H9 (cell line): ENCODE results near the gene PDCD4. TPM values are rescaled to one million over a fixed set of nuclear protein-coding genes. Genes with fewer than 3 reads are reported as not detected.

Experiments
- DNase-seq: peaks from one replicate; pipeline ENCODE4 v3.0.0-alpha.2; 2017
- H2AFZ ChIP-seq: one replicate; pipeline ENCODE4 v1.6.1; 2013; ENCODE audit warnings: mild to moderate bottlenecking, low read length, control low read depth, moderate library complexity
- H2AK5ac ChIP-seq: 2 replicates; pipeline ENCODE4 v1.6.1; 2013; ENCODE audit warnings: low read length, control low read depth, mixed read lengths; ENCODE audit not compliant: insufficient read length
- H2BK120ac ChIP-seq: one replicate; pipeline ENCODE4 v1.6.1; 2013; ENCODE audit warnings: low read depth, mild to moderate bottlenecking, low read length, control low read depth, inconsistent platforms; ENCODE audit not compliant: poor library complexity, severe bottlenecking
- H2BK12ac ChIP-seq: 2 replicates; pipeline ENCODE4 v1.6.1; 2013; ENCODE audit warnings: low read length, control low read depth, mixed read lengths, low read depth; ENCODE audit not compliant: insufficient read length
- H2BK15ac ChIP-seq: 2 replicates; pipeline ENCODE4 v1.6.1; 2013; ENCODE audit warnings: low read depth, low read length, control low read depth
- H2BK20ac ChIP-seq: one replicate; pipeline ENCODE4 v1.6.1; 2013; ENCODE audit warnings: low read depth, mild to moderate bottlenecking, low read length, control low read depth, inconsistent platforms; ENCODE audit not compliant: poor library complexity, severe bottlenecking
- H2BK5ac ChIP-seq: 2 replicates; pipeline ENCODE4 v1.6.1; 2013; ENCODE audit warnings: low read length, control low read depth, mixed read lengths; ENCODE audit not compliant: insufficient read length
- H3K14ac ChIP-seq: 2 replicates; pipeline ENCODE4 v1.6.1; 2013; ENCODE audit warnings: low read length, control low read depth; ENCODE audit not compliant: insufficient read depth
- H3K18ac ChIP-seq: 2 replicates; pipeline ENCODE4 v1.6.1; 2013; ENCODE audit warnings: low read depth, mild to moderate bottlenecking, mixed read lengths, low read length, control low read depth; ENCODE audit not compliant: insufficient read length
- H3K23ac ChIP-seq: 2 replicates; pipeline ENCODE4 v1.6.1; 2013; ENCODE audit warnings: low read length, control low read depth, mixed read lengths, low read depth; ENCODE audit not compliant: insufficient read length
- H3K23me2 ChIP-seq: 2 replicates; pipeline ENCODE4 v1.6.1; 2013; ENCODE audit warnings: low read depth, mild to moderate bottlenecking, mixed read lengths, low read length, control low read depth; ENCODE audit not compliant: insufficient read length, poor library complexity, severe bottlenecking
- H3K27ac ChIP-seq: 2 replicates; pipeline ENCODE4 v1.5.1; 2013; ENCODE audit warnings: low read length, control low read depth, mixed read lengths, low read depth; ENCODE audit not compliant: insufficient read length
- H3K27me3 ChIP-seq: 2 replicates; pipeline ENCODE4 v1.6.1; 2013; ENCODE audit warnings: low read length, control low read depth, inconsistent platforms; ENCODE audit not compliant: insufficient read depth
- H3K4ac ChIP-seq: 2 replicates; pipeline ENCODE4 v1.6.1; 2013; ENCODE audit warnings: low read depth, mild to moderate bottlenecking, control low read depth, inconsistent platforms, low read length, moderate library complexity
- H3K4me1 ChIP-seq: 2 replicates; pipeline ENCODE4 v1.6.1; 2013; ENCODE audit warnings: low read length, control low read depth, inconsistent platforms; ENCODE audit not compliant: insufficient read depth
- H3K4me2 ChIP-seq: 2 replicates; pipeline ENCODE4 v1.6.1; 2013; ENCODE audit warnings: low read length, control low read depth, mixed read lengths; ENCODE audit not compliant: insufficient read length, insufficient read depth
- H3K56ac ChIP-seq: 2 replicates; pipeline ENCODE4 v1.6.1; 2013; ENCODE audit warnings: low read depth, mild to moderate bottlenecking, mixed read lengths, low read length, control low read depth; ENCODE audit not compliant: insufficient read length
- H3K79me1 ChIP-seq: 2 replicates; pipeline ENCODE4 v1.6.1; 2013; ENCODE audit warnings: low read depth, mild to moderate bottlenecking, moderate library complexity, low read length, control low read depth, inconsistent platforms; ENCODE audit not compliant: insufficient read depth, poor library complexity, severe bottlenecking
- H3K79me2 ChIP-seq: 2 replicates; pipeline ENCODE4 v1.6.1; 2013; ENCODE audit warnings: low read length, control low read depth, inconsistent platforms; ENCODE audit not compliant: insufficient read depth
- H3K9ac ChIP-seq: 2 replicates; pipeline ENCODE4 v1.6.1; 2013; ENCODE audit warnings: low read length, control low read depth, mixed read lengths; ENCODE audit not compliant: insufficient read length; ENCODE audit errors: extremely low read depth
- H3K9me3 ChIP-seq: one replicate; pipeline ENCODE4 v1.6.1; 2013; ENCODE audit warnings: low read depth, low read length, inconsistent platforms; ENCODE audit not compliant: control insufficient read depth
- H3T11ph ChIP-seq: one replicate; pipeline ENCODE4 v1.6.1; 2013; ENCODE audit warnings: mild to moderate bottlenecking, low read length, control low read depth, inconsistent platforms
- H4K20me1 ChIP-seq: one replicate; pipeline ENCODE4 v1.6.1; 2013; ENCODE audit not compliant: control insufficient read depth, insufficient read length, insufficient read depth
- H4K5ac ChIP-seq: 2 replicates; pipeline ENCODE4 v1.6.1; 2013; ENCODE audit warnings: low read depth, mild to moderate bottlenecking, mixed read lengths, low read length, control low read depth; ENCODE audit not compliant: insufficient read length
- H4K8ac ChIP-seq: replicated peaks from 2 replicates; pipeline ENCODE4 v1.6.1; 2013; ENCODE audit warnings: low read length, control low read depth, mixed read lengths, low read depth; ENCODE audit not compliant: insufficient read length
- H4K91ac ChIP-seq: 2 replicates; pipeline ENCODE4 v1.6.1; 2013; ENCODE audit warnings: low read depth, mild to moderate bottlenecking, moderate library complexity, mixed read lengths, low read length, control low read depth; ENCODE audit not compliant: insufficient read length
- H3K27ac Mint-ChIP-seq, 3 experiments: 2 replicates in 2 of 3; 3 replicates in 1 of 3; pipeline ENCODE4 v1.8.0; 2020 to 2021; ENCODE audit warnings: mixed read lengths in 3 of 3, mild to moderate bottlenecking in 1 of 3, moderate library complexity in 1 of 3
- H3K27me3 Mint-ChIP-seq: 2 replicates; pipeline ENCODE4 v1.8.0; 2021; ENCODE audit warnings: low read depth, mild to moderate bottlenecking, moderate library complexity, mixed read lengths
- H3K36me3 Mint-ChIP-seq, 3 experiments: 2 replicates in 2 of 3; 3 replicates in 1 of 3; pipeline ENCODE4 v1.8.0; 2020 to 2021; ENCODE audit warnings: low read depth in 3 of 3, mixed read lengths in 3 of 3; ENCODE audit not compliant: insufficient read depth in 1 of 3
- H3K4me1 Mint-ChIP-seq, 2 experiments: 2 replicates each; pipeline ENCODE4 v1.8.0; 2020; ENCODE audit warnings: mixed read lengths in 2 of 2
- H3K4me3 Mint-ChIP-seq, 2 experiments: 2 replicates in 1 of 2; 3 replicates in 1 of 2; pipeline ENCODE4 v1.8.0; 2020 to 2021; ENCODE audit warnings: mild to moderate bottlenecking in 2 of 2, mixed read lengths in 2 of 2, moderate library complexity in 1 of 2
- H3K9me3 Mint-ChIP-seq, 2 experiments: 2 replicates in 1 of 2; 3 replicates in 1 of 2; pipeline ENCODE4 v1.8.0; 2020; ENCODE audit warnings: mild to moderate bottlenecking in 2 of 2, mixed read lengths in 2 of 2, moderate library complexity in 1 of 2
- CTCF ChIP-seq: fragments of 200-600 bp; sonication (generic); conservative IDR thresholded peaks from 3 replicates; pipeline ENCODE4 v1.8.0; 2021; ENCODE audit warnings: antibody characterized with exemption, mild to moderate bottlenecking
- WGBS: extraction: QIAGEN DNeasy Blood & Tissue Kit; methylation state at CpG from one replicate; pipeline ENCODE4 v1.1.7; 2013; ENCODE audit warnings: missing lambda C conversion rate, low lambda C conversion rate, mixed read lengths; ENCODE audit not compliant: insufficient read length; ENCODE audit errors: extremely low coverage; 5-methylcytosine and 5-hydroxymethylcytosine counted together
- total RNA-seq: library from RNA; stranded (reverse); gene quantifications from 2 replicates; pipeline ENCODE4 v1.2.1, GENCODE V29; 2021

Gene PDCD4
- total RNA-seq, 1 experiment from 2014 or later: 29.3 TPM

GRCh38 chr10:110914431-110914830, 42.7 kb downstream of the PDCD4 start:
- Histone ChIP-seq H2AK5ac (no peak overlapping the region), H3K56ac (no peak overlapping the region), H3K27ac (no peak overlapping the region), H3K4me2 (no peak overlapping the region), H3K4me1 (peaks cover 4% of the 10 kb centered on the region; the same call in 1 of the 2 replicates), H2AFZ (no peak overlapping the region), H4K5ac (no peak overlapping the region), H3K9me3 (no peaks in the 10 kb centered on the region), H3K27me3 (no peaks in the 10 kb centered on the region), H2BK12ac (no peak overlapping the region), H3K9ac (no peak overlapping the region), H2BK120ac (no peak overlapping the region), H3K4ac (no peak overlapping the region), H2BK20ac (no peak overlapping the region), H3K23me2 (no peaks in the 10 kb centered on the region), H4K91ac (no peak overlapping the region), H3K79me1 (no peaks in the 10 kb centered on the region), H4K20me1 (no peaks in the 10 kb centered on the region), H4K8ac (no peak overlapping the region), H3K18ac (no peak overlapping the region), H2BK5ac (no peak overlapping the region), H2BK15ac (no peak overlapping the region), H3K23ac (no peak overlapping the region), H3T11ph (no peak overlapping the region), H3K14ac (no peak overlapping the region), H3K79me2 (no peaks in the 10 kb centered on the region)
- TF ChIP-seq CTCF: no peak
- H3K4me3 Mint-ChIP-seq: no peak overlapping the region
- no CpG with 5 or more reads among the region's 2 CpGs for WGBS
- DNase-seq: no peak
- H3K36me3 Mint-ChIP-seq: peaks cover 0 to 6% (median 0%) of the 10 kb centered on the region in 3 experiments; a peak in 2 of 7 replicates
- H3K27me3 Mint-ChIP-seq: no peaks in the 10 kb centered on the region
- H3K9me3 Mint-ChIP-seq: no peaks in the 10 kb centered on the region; a peak in 1 of 5 replicates
- H3K4me1 Mint-ChIP-seq: peaks cover 18 to 21% of the 10 kb centered on the region in 2 experiments
- H3K27ac Mint-ChIP-seq: no peak overlapping the region
